Renal cortical epithelial cell (primary cell): ENCODE measurements around the gene SHB. TPM values are rescaled to one million over a fixed set of nuclear protein-coding genes. Genes with fewer than 3 reads are reported as not detected.
A peak's percentile ranks its signal among the peaks of the same experiment; 100 is the strongest.
"Not testable (repeated sequence)": the region's sequence is repeated elsewhere in the genome, so short reads cannot be mapped to it uniquely, and the experiment has no call there.

ENCODE experiments used
- DNase-seq: peaks from one replicate; pipeline ENCODE4 v3.0.0-alpha.2; 2011; ENCODE audit warnings: low read depth
- total RNA-seq: library from RNA; depleted of rRNA; stranded (reverse); fragments of >200 nt; gene quantifications from 2 replicates; pipeline ENCODE4 v1.2.3, GENCODE V29; 2014

The SHB gene
- total RNA-seq, 1 donor from 2014 or later: 37.3 TPM

GRCh38 chr9:38063363-38063707 lies 5.7 kb downstream of the SHB start:
- DNase-seq: no peak

GRCh38 chr9:38062498-38063362 lies 6.3 kb downstream of the SHB start:
- peak; percentile 77 for DNase-seq

- DNase-seq: no peak
Observed at GRCh38 chr9:38062106-38062497, 6.9 kb downstream of the SHB start.

- DNase-seq: no peak
Observed at GRCh38 chr9:38061326-38061977, 7.6 kb downstream of the SHB start.

- no peak for DNase-seq
Observed at GRCh38 chr9:38060681-38061080, 8.3 kb downstream of the SHB start.

- DNase-seq: peak; percentile 82
Observed at GRCh38 chr9:38059233-38059936, 9.6 kb downstream of the SHB start.

GRCh38 chr9:38058452-38059232 lies 10.4 kb downstream of the SHB start:
- no peak for DNase-seq

GRCh38 chr9:38057416-38058195 lies 11.4 kb downstream of the SHB start:
- peak; percentile 76 for DNase-seq

- no peak for DNase-seq
Observed at GRCh38 chr9:38054653-38055052, 14.4 kb downstream of the SHB start.

- no peak for DNase-seq
Observed at GRCh38 chr9:38053697-38054461, 15.1 kb downstream of the SHB start.

- no peak for DNase-seq
Observed at GRCh38 chr9:38051780-38052546, 17.1 kb downstream of the SHB start.

- DNase-seq: no peak
Observed at GRCh38 chr9:38048316-38048969, 20.6 kb downstream of the SHB start.

GRCh38 chr9:38047301-38048251 lies 21.5 kb downstream of the SHB start:
- DNase-seq: peak; percentile 98

GRCh38 chr9:38046661-38047300 lies 22.2 kb downstream of the SHB start:
- peak; percentile 82 for DNase-seq

GRCh38 chr9:38045939-38046338 lies 23.1 kb downstream of the SHB start:
- not testable (repeated sequence) for DNase-seq

- DNase-seq: no peak
Observed at GRCh38 chr9:38044706-38045105, 24.3 kb downstream of the SHB start.

GRCh38 chr9:38043931-38044623 lies 24.9 kb downstream of the SHB start:
- no peak for DNase-seq
